Panc1 (cell line): ENCODE results near the gene RAMAC. TPM values are rescaled to one million over a fixed set of nuclear protein-coding genes. Genes with fewer than 3 reads are reported as not detected.

Experiments
- ATAC-seq: fragments of 200-7000 bp; cut with Tn5 transposase; 2 replicates; pipeline ENCODE4 v1.9.1; 2020; ENCODE audit warnings: mild to moderate bottlenecking, moderate library complexity
- BruUV-seq: library from RNA; stranded (reverse); fragments of 400-500 nt; replicated peaks from 2 replicates; lab custom pipeline; 2021; lab: Mats Ljungman, UMichigan
- CTCF ChIA-PET: fragments of 300-600 bp; sonication (Branson Sonifier 250); formaldehyde crosslinking; loops from one replicate; lab custom pipeline; 2022; ENCODE audit warnings: antibody characterized with exemption; lab: Charles Lee
- POLR2A ChIA-PET: fragments of 300-600 bp; sonication (Branson Sonifier 250); formaldehyde crosslinking; loops from one replicate; lab custom pipeline; 2022; ENCODE audit warnings: antibody characterized with exemption; lab: Charles Lee
- DNase-seq: peaks from one replicate; pipeline ENCODE4 v3.0.0-alpha.2; 2010; ENCODE audit warnings: low read depth, low spot score
- H3K27ac ChIP-seq: 2 replicates; pipeline ENCODE4 v1.5.1; 2011; ENCODE audit warnings: mild to moderate bottlenecking, low read length, inconsistent platforms
- H3K27me3 ChIP-seq: fragments of 200-500 bp; sonication (Bioruptor generic); 2 replicates; pipeline ENCODE4 v1.6.0; 2014; ENCODE audit warnings: low read length, inconsistent platforms; ENCODE audit not compliant: control insufficient read depth, insufficient read depth
- H3K36me3 ChIP-seq: fragments of 200-500 bp; sonication (Bioruptor generic); 2 replicates; pipeline ENCODE4 v1.5.1; 2014; ENCODE audit warnings: inconsistent platforms, mild to moderate bottlenecking, low read length, moderate library complexity; ENCODE audit not compliant: control insufficient read depth, insufficient read depth
- H3K4me1 ChIP-seq: 2 replicates; pipeline ENCODE4 v1.5.1; 2011; ENCODE audit warnings: inconsistent platforms, mild to moderate bottlenecking, low read length, moderate library complexity; ENCODE audit not compliant: control insufficient read depth, insufficient read depth
- H3K4me3 ChIP-seq, 2 experiments: 2 replicates each; pipeline ENCODE4 v1.5.1; 2011 to 2012; ENCODE audit warnings: low read depth in 2 of 2, low read length in 2 of 2, mild to moderate bottlenecking in 2 of 2, inconsistent platforms in 1 of 2, moderate library complexity in 1 of 2
- H3K9me3 ChIP-seq: fragments of 200-500 bp; sonication (Bioruptor generic); 2 replicates; pipeline ENCODE4 v1.5.1; 2014; ENCODE audit warnings: low read depth, mild to moderate bottlenecking, inconsistent platforms, low read length, moderate library complexity; ENCODE audit not compliant: control insufficient read depth, insufficient read depth
- CTCF ChIP-seq: fragments of 450-650 bp; IDR thresholded peaks from 2 replicates; pipeline ENCODE4 v1.5.1; 2017; ENCODE audit warnings: mild to moderate bottlenecking
- POLR2AphosphoS5 ChIP-seq: IDR thresholded peaks from 2 replicates; pipeline ENCODE4 v1.6.1; 2012; ENCODE audit warnings: mild to moderate bottlenecking, low read depth, low read length, moderate library complexity
- REST ChIP-seq, 2 experiments: IDR thresholded peaks; 2 replicates each; pipeline ENCODE4 v1.6.1; 2011 to 2012; ENCODE audit warnings: low read depth in 2 of 2, control low read depth in 1 of 2, low read length in 1 of 2, mild to moderate bottlenecking in 1 of 2, moderate library complexity in 1 of 2; ENCODE audit not compliant: insufficient read depth in 1 of 2
- SIN3A ChIP-seq: IDR thresholded peaks from 2 replicates; pipeline ENCODE4 v1.6.1; 2012; ENCODE audit warnings: low read depth, mild to moderate bottlenecking, low read length, moderate library complexity, borderline replicate concordance; ENCODE audit not compliant: insufficient read depth
- TCF7L2 ChIP-seq: IDR thresholded peaks from 2 replicates; pipeline ENCODE4 v1.6.1; 2011; ENCODE audit warnings: mild to moderate bottlenecking, low read depth, low read length, inconsistent platforms
- in situ Hi-C: cut with HindIII; loops from 2 replicates; pipeline ENCODE4 v1.10.0; 2016; ENCODE audit warnings: low sequenced_read_pairs, low pct_unique_long_range_greater_than_20kb
- intact Hi-C: fragments of 100-400 bp; cut with micrococcal nuclease; formaldehyde crosslinking; loops from one replicate; pipeline ENCODE4 v1.10.0; 2022; ENCODE audit not compliant: unreplicated experiment
- total RNA-seq: library from RNA; stranded (reverse); gene quantifications from one replicate; pipeline ENCODE4 v1.2.1, GENCODE V29; 2021; ENCODE audit not compliant: unreplicated experiment

RAMAC gene
- total RNA-seq, 1 experiment from 2014 or later = 32.0 TPM

- intact Hi-C loops = no loop called here
- ChIA-PET POLR2A (no interaction called here), CTCF (interaction anchor here (0.7 to 1.7 kb wide), 2 partner anchors 26 to 143 kb away, joined by 5 read pairs; no protein-coding TSS in a partner anchor)
- ATAC-seq = peak; percentile 61; the same call in 1 of the 2 replicates
- H3K27ac ChIP-seq = no peak overlapping the region
- H3K27me3 ChIP-seq = no peaks in the 10 kb centered on the region
- in situ Hi-C loops = no loop called here
- peaks cover 10% of the 10 kb centered on the region for H3K36me3 ChIP-seq
- no peaks in the 10 kb centered on the region for H3K9me3 ChIP-seq
- DNase-seq = no peak
- no peaks in the 10 kb centered on the region; the same call in 1 of the 2 replicates for H3K4me1 ChIP-seq
- TF ChIP-seq SIN3A (no peak), POLR2AphosphoS5 (no peak), CTCF (no peak), TCF7L2 (no peak), REST (IDR thresholded peaks at IDR 0.05; ENCODE audit: insufficient read depth in 1 of 2, low read depth in 2 of 2, low read length in 1 of 2) (no peak)
- H3K4me3 ChIP-seq = no peak overlapping the region
- BruUV-seq = no TSS peak
These were observed 6.5 kb downstream of the RAMAC start for GRCh38 chr15:82992436-82992998.

GRCh38 chr15:82993144-82993543, 7.1 kb downstream of the RAMAC start:
- in situ Hi-C loops (no loop called here), intact Hi-C loops (no loop called here)
- ChIA-PET CTCF (interaction anchor here (0.7 to 1.7 kb wide), 2 partner anchors 26 to 144 kb away, joined by 5 read pairs; no protein-coding TSS in a partner anchor), POLR2A (no interaction called here)
- Histone ChIP-seq H3K4me3 (no peak overlapping the region), H3K9me3 (no peaks in the 10 kb centered on the region), H3K27me3 (no peaks in the 10 kb centered on the region), H3K27ac (no peak overlapping the region), H3K36me3 (peaks cover 10% of the 10 kb centered on the region), H3K4me1 (no peaks in the 10 kb centered on the region)
- DNase-seq (no peak), ATAC-seq (no peak)
- TF ChIP-seq POLR2AphosphoS5 (no peak), CTCF (no peak), REST (IDR thresholded peaks at IDR 0.05; ENCODE audit: insufficient read depth in 1 of 2, low read depth in 2 of 2, low read length in 1 of 2) (no peak), TCF7L2 (no peak), SIN3A (no peak)
- no TSS peak for BruUV-seq
